Gastrocnemius medialis (tissue), 4 donors: ENCODE results near the gene ASTN2. TPM values are rescaled to one million over a fixed set of nuclear protein-coding genes. Genes with fewer than 3 reads are reported as not detected.

Experiments used
- ATAC-seq, 2 donors: fragments of 150-250 bp; one replicate each; pipeline ENCODE4 v1.9.1; 2016
- DNase-seq, 2 donors: peaks; one replicate each; pipeline ENCODE4 v3.0.0-alpha.2; 2019
- H3K27ac ChIP-seq, 4 donors: fragments of 200-600 bp; sonication (generic); 1 replicate in 1 of 4; 2 replicates in 3 of 4; pipeline ENCODE4 v1.5.1; 2016 to 2018; ENCODE audit warnings: mild to moderate bottlenecking in 2 of 4, moderate library complexity in 1 of 4
- H3K27me3 ChIP-seq, 3 donors: fragments of 200-600 bp; sonication (generic) in 2 of 3; 1 replicate in 1 of 3; 2 replicates in 2 of 3; pipeline versions ENCODE4 v1.5.1 to v1.6.0; 2016 to 2019; ENCODE audit warnings: mild to moderate bottlenecking in 1 of 3, moderate library complexity in 1 of 3
- H3K36me3 ChIP-seq, 2 donors: fragments of 200-600 bp; sonication (generic) in 1 of 2; one replicate each; pipeline ENCODE4 v1.5.1; 2017 to 2018
- H3K4me1 ChIP-seq, 2 donors: fragments of 200-600 bp; sonication (generic) in 1 of 2; one replicate each; pipeline ENCODE4 v1.5.1; 2016 to 2017; ENCODE audit warnings: mild to moderate bottlenecking in 2 of 2
- H3K4me3 ChIP-seq, 4 donors: fragments of 200-600 bp; sonication (generic) in 3 of 4; 1 replicate in 1 of 4; 2 replicates in 3 of 4; pipeline ENCODE4 v1.5.1; 2016 to 2019; ENCODE audit warnings: mild to moderate bottlenecking in 2 of 4
- H3K9me3 ChIP-seq, 3 donors: fragments of 200-600 bp; sonication (generic) in 2 of 3; 1 replicate in 1 of 3; 2 replicates in 2 of 3; pipeline ENCODE4 v1.5.1; 2016 to 2019
- POLR2A ChIP-seq, 2 donors: fragments of 450-650 bp; IDR thresholded peaks; one replicate each; pipeline ENCODE4 v1.6.1; 2017; ENCODE audit warnings: antibody characterized with exemption in 2 of 2, mild to moderate bottlenecking in 2 of 2, moderate library complexity in 2 of 2
- in situ Hi-C, 4 donors: fragments of 200-750 bp; cut with MboI; loops; one replicate each; pipeline versions ENCODE4 v1.15.0 to v1.8.0; 2017; ENCODE audit warnings: low sequenced_read_pairs in 4 of 4
- intact Hi-C: fragments of 100-400 bp; cut with DNase I; formaldehyde crosslinking; loops from one replicate; pipeline ENCODE4 v1.15.1; 2023; ENCODE audit warnings: low total_unique reads
- total RNA-seq, 4 donors: library from RNA; depleted of rRNA; stranded (reverse); fragments of >200 nt; gene quantifications; one replicate each; pipeline versions ENCODE4 v1.1.0 to v1.2.3, GENCODE V29; 2016
- TF ChIP-seq, protein P1 (sequence below), 5 experiments: fragments of 450-650 bp in 3 of 5; fragments of 200-600 bp in 2 of 5; sonication (generic) in 2 of 5; IDR thresholded peaks in 4 of 5; conservative IDR thresholded peaks in 1 of 5; 1 replicate in 4 of 5; 2 replicates in 1 of 5; pipeline ENCODE4 v1.5.1; 2016 to 2019; ENCODE audit warnings: antibody characterized with exemption in 5 of 5, mild to moderate bottlenecking in 3 of 5, moderate library complexity in 3 of 5

The ASTN2 gene
- total RNA-seq, 4 donors from 2014 or later: 2.5 to 4.6 (median 3.7) TPM

DNA sequence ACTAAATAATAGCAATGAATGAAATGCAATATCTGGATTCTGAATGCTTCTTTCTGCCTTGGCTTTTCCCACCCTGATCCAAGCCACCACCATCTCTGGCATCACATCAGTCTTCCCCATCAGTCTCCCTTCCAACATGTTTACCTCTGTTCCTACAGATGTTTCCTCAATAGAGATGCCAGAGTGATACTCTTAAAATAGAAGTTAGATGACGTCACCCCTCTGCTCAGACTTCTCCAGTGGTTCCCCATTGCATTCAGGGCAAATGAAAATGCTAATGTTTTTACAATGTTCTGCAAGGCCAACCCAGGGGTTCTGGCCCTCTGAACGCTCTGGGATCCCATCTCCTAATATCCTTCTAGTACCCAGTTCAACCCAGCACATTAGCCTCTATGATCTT is 422.0 kb downstream of the ASTN2 start:
- in situ Hi-C loops: no loop called here
- DNase-seq (no peak), ATAC-seq (no peak)
- Histone ChIP-seq H3K9me3 (no peaks in the 10 kb centered on the region), H3K4me1 (no peaks in the 10 kb centered on the region), H3K4me3 (no peak overlapping the region), H3K27ac (no peak overlapping the region), H3K36me3 (no peaks in the 10 kb centered on the region), H3K27me3 (no peaks in the 10 kb centered on the region)
- TF ChIP-seq, protein P1, sequence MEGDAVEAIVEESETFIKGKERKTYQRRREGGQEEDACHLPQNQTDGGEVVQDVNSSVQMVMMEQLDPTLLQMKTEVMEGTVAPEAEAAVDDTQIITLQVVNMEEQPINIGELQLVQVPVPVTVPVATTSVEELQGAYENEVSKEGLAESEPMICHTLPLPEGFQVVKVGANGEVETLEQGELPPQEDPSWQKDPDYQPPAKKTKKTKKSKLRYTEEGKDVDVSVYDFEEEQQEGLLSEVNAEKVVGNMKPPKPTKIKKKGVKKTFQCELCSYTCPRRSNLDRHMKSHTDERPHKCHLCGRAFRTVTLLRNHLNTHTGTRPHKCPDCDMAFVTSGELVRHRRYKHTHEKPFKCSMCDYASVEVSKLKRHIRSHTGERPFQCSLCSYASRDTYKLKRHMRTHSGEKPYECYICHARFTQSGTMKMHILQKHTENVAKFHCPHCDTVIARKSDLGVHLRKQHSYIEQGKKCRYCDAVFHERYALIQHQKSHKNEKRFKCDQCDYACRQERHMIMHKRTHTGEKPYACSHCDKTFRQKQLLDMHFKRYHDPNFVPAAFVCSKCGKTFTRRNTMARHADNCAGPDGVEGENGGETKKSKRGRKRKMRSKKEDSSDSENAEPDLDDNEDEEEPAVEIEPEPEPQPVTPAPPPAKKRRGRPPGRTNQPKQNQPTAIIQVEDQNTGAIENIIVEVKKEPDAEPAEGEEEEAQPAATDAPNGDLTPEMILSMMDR (IDR thresholded peaks at IDR 0.05 in 4 of 5, conservative IDR thresholded peaks at IDR 0.05 in 1 of 5): no peak
- no peak for TF ChIP-seq POLR2A (IDR thresholded peaks at IDR 0.05)
- intact Hi-C loops: no loop called here

DNA sequence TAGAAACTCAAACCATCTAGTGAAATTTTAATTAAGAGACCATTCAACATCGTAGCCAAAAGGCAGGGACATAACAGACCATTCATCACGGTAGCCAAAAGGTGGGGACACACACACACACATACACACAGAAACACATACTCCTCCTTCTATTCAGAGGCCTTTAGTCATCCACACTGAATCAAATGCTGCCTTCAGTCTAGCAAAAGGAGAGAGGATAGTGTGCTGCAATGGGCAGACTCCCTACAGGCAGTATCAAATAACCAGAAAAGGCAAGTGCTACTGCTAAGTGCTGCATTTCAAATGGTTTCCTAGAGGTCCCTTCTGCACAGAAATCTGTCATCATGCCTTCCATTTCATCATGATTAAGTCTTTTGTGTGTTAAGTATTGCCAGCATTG is 423.8 kb downstream of the ASTN2 start:
- ATAC-seq: no peak
- no peaks in the 10 kb centered on the region for H3K36me3 ChIP-seq
- TF ChIP-seq POLR2A (IDR thresholded peaks at IDR 0.05): no peak
- TF ChIP-seq, protein P1 (IDR thresholded peaks at IDR 0.05 in 4 of 5, conservative IDR thresholded peaks at IDR 0.05 in 1 of 5): no peak
- H3K27me3 ChIP-seq: no peaks in the 10 kb centered on the region
- DNase-seq: no peak
- no peaks in the 10 kb centered on the region for H3K4me1 ChIP-seq
- H3K4me3 ChIP-seq: no peak overlapping the region
- intact Hi-C loops: no loop called here
- H3K27ac ChIP-seq: no peak overlapping the region
- in situ Hi-C loops: no loop called here
- no peaks in the 10 kb centered on the region for H3K9me3 ChIP-seq

DNA sequence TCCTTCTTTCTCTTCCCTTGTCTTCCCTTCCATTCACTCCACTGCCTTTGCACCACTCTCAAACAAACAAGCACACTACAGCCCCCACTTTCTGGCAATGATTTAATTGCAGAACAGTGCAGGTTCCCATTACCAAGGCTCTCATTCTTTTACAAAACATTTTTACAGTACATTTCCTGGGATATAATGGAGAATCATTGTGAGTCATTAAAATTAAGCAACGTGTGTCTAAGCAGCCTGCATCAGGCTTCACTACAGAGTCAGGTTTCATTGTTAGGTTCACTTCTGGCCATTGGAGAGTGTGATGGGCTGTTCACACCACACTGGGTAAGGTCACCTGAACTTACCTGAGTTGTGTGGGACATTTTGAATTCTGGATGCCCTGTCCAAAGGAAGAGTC is 424.3 kb downstream of the ASTN2 start:
- intact Hi-C loops (no loop called here), in situ Hi-C loops (no loop called here)
- Histone ChIP-seq H3K4me3 (no peak overlapping the region), H3K4me1 (no peaks in the 10 kb centered on the region), H3K27ac (no peak overlapping the region), H3K27me3 (no peaks in the 10 kb centered on the region), H3K9me3 (no peaks in the 10 kb centered on the region), H3K36me3 (no peaks in the 10 kb centered on the region)
- DNase-seq (no peak), ATAC-seq (no peak)
- no peak for TF ChIP-seq POLR2A (IDR thresholded peaks at IDR 0.05)
- TF ChIP-seq, protein P1 (IDR thresholded peaks at IDR 0.05 in 4 of 5, conservative IDR thresholded peaks at IDR 0.05 in 1 of 5): no peak

DNA sequence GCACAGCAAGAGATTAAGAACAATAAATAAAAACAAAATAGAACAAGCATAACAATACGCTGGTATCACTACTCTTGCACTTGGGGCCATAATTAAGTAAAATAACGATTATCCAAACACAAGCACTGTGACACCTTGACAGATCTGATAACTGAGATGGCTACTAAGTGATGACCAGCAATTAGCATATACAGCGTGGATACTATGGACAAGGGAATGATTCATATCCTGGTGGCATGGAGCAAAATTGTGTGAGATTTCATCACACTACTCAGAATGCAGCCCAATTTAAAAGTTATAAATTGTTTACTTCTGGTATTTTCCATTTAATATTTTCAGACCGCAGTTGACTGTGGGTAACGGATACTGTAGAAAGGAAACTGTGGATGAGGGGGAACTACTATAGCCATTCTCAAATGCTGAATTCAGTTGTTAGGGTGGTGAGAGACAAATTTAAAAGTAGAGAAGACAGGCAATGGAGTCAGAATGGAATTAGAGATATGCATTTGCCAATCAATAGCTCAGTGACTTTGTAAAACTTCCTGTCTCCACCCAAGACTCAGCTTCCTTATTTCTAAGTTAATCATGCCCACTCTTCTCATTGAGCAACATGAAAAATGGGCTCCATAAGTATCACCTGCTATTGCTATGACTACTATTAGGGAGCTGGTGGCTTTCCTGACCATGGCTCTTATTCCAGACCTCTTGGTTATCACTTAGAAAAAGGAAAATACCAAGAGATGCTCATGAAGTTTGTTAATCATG is 427.0 kb downstream of the ASTN2 start:
- DNase-seq (no peak), ATAC-seq (no peak)
- in situ Hi-C loops (no loop called here), intact Hi-C loops (no loop called here)
- TF ChIP-seq, protein P1 (IDR thresholded peaks at IDR 0.05 in 4 of 5, conservative IDR thresholded peaks at IDR 0.05 in 1 of 5): no peak
- TF ChIP-seq POLR2A (IDR thresholded peaks at IDR 0.05): no peak
- Histone ChIP-seq H3K4me3 (no peak overlapping the region), H3K27me3 (no peaks in the 10 kb centered on the region), H3K4me1 (no peaks in the 10 kb centered on the region), H3K9me3 (no peaks in the 10 kb centered on the region), H3K27ac (no peak overlapping the region), H3K36me3 (no peaks in the 10 kb centered on the region)

DNA sequence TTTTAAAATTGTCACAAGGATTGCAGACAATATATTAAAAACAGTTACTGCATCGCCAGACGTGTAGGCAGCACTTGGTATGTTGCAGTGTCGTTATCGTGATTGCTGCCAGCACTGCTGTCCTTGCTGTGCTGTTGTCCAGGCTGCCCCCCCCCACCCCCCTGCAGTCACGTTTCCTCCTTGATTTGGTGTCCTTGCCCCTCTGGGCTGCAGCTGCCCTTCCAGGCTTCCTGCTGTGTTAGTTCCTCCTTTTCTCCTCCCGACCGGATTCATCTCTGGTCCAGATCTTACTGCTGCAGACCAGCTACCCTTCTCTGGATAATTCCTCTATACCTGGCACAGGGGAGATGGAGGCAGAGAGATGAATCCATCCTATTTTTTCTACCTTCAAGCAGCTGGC is 428.8 kb downstream of the ASTN2 start:
- ATAC-seq (no peak), DNase-seq (no peak)
- H3K4me1 ChIP-seq: no peaks in the 10 kb centered on the region
- no peaks in the 10 kb centered on the region for H3K27me3 ChIP-seq
- H3K4me3 ChIP-seq: no peak overlapping the region
- H3K9me3 ChIP-seq: no peaks in the 10 kb centered on the region
- in situ Hi-C loops (no loop called here), intact Hi-C loops (no loop called here)
- H3K36me3 ChIP-seq: no peaks in the 10 kb centered on the region
- no peak overlapping the region for H3K27ac ChIP-seq
- TF ChIP-seq, protein P1 (IDR thresholded peaks at IDR 0.05 in 4 of 5, conservative IDR thresholded peaks at IDR 0.05 in 1 of 5): no peak
- TF ChIP-seq POLR2A (IDR thresholded peaks at IDR 0.05): no peak
